HepG2 (cell line): ENCODE data around the gene DENND4B. TPM values are rescaled to one million over a fixed set of nuclear protein-coding genes. Genes with fewer than 3 reads are reported as not detected.

Source experiments
- HDAC2 ChIP-seq: sonication (generic); formaldehyde crosslinking; IDR thresholded peaks from 2 replicates; pipeline ENCODE4 v1.4.0; 2020; ENCODE audit warnings: missing genetic modification reagents
- KAT8 ChIP-seq: IDR thresholded peaks from 2 replicates; pipeline ENCODE4 v1.6.1; 2016; ENCODE audit warnings: missing genetic modification reagents, missing compliant biosample characterization
- KLF16 ChIP-seq, 2 experiments: sonication (generic) in 1 of 2; formaldehyde crosslinking in 1 of 2; IDR thresholded peaks; 2 replicates each; pipeline versions ENCODE4 v1.6.1 to v1.8.0; 2016 to 2023; ENCODE audit warnings: missing genetic modification reagents in 2 of 2, missing compliant biosample characterization in 1 of 2
- MEF2D ChIP-seq: sonication (generic); formaldehyde crosslinking; IDR thresholded peaks from 2 replicates; pipeline ENCODE4 v1.5.1; 2020; ENCODE audit warnings: mild to moderate bottlenecking, missing genetic modification reagents
- MLLT10 ChIP-seq: sonication (generic); formaldehyde crosslinking; IDR thresholded peaks from 2 replicates; pipeline ENCODE4 v1.4.0; 2020; ENCODE audit warnings: missing genetic modification reagents
- NCOA2 ChIP-seq: sonication (generic); formaldehyde crosslinking; IDR thresholded peaks from 2 replicates; pipeline ENCODE4 v1.8.0; 2022; ENCODE audit warnings: inconsistent platforms
- SALL1 ChIP-seq: sonication (generic); formaldehyde crosslinking; IDR thresholded peaks from 2 replicates; pipeline ENCODE4 v1.8.0; 2022; ENCODE audit warnings: mild to moderate bottlenecking, missing genetic modification reagents
- SRF ChIP-seq: IDR thresholded peaks from 2 replicates; pipeline ENCODE4 v1.6.1; 2011; ENCODE audit warnings: mild to moderate bottlenecking, low read depth, low read length, moderate library complexity
- SRSF9 ChIP-seq: fragments of 200-400 bp; formaldehyde crosslinking; IDR thresholded peaks from 2 replicates; pipeline ENCODE4 v1.6.1; 2018; ENCODE audit warnings: borderline replicate concordance, mild to moderate bottlenecking, low read depth, low read length; ENCODE audit not compliant: insufficient read depth, poor library complexity, severe bottlenecking
- YY1 ChIP-seq: IDR thresholded peaks from 2 replicates; pipeline ENCODE4 v1.6.1; 2011; ENCODE audit warnings: low read length, low read depth, moderate library complexity, mild to moderate bottlenecking; ENCODE audit not compliant: insufficient read depth, insufficient replicate concordance
- ZFYVE20 ChIP-seq: sonication (generic); formaldehyde crosslinking; IDR thresholded peaks from 2 replicates; pipeline ENCODE4 v1.8.0; 2023; ENCODE audit warnings: low read depth, mild to moderate bottlenecking, moderate library complexity, missing genetic modification reagents, borderline replicate concordance
- ZMYM4 ChIP-seq: sonication (generic); formaldehyde crosslinking; IDR thresholded peaks from 2 replicates; pipeline ENCODE4 v1.8.1; 2023; ENCODE audit warnings: mild to moderate bottlenecking, missing genetic modification reagents
- ZNF274 ChIP-seq: sonication (generic); formaldehyde crosslinking; IDR thresholded peaks from 2 replicates; pipeline ENCODE4 v1.5.1; 2020; ENCODE audit warnings: mild to moderate bottlenecking, missing genetic modification reagents
- ZNF724P ChIP-seq: sonication (generic); formaldehyde crosslinking; IDR thresholded peaks from 2 replicates; pipeline ENCODE4 v1.8.0; 2022; ENCODE audit warnings: missing genetic modification reagents, borderline replicate concordance
- ZSCAN21 ChIP-seq: sonication (generic); formaldehyde crosslinking; IDR thresholded peaks from 2 replicates; pipeline ENCODE4 v1.8.0; 2022; ENCODE audit warnings: mild to moderate bottlenecking, missing genetic modification reagents, moderate library complexity, borderline replicate concordance
- polyA plus RNA-seq, 8 experiments: library from polyadenylated mRNA; depleted of rRNA in 3 of 8; stranded (reverse) in 7 of 8; unstranded in 1 of 8; fragments of >200 nt; fragmentation: Illumina TruSeq in 4 of 8; extraction: Trizol in 4 of 8; gene quantifications; 2 replicates each; pipeline versions ENCODE4 v1.2.1 to v1.2.3, GENCODE V29; 2011 to 2016; ENCODE audit warnings: low read depth in 4 of 8, missing spikeins in 1 of 8, mixed read lengths in 1 of 8; ENCODE audit not compliant: insufficient read depth in 1 of 8
- total RNA-seq, 5 experiments: library from RNA; depleted of rRNA; stranded (reverse); fragments of >200 nt; fragmentation: Illumina TruSeq; extraction: Trizol; gene quantifications; 2 replicates each; pipeline ENCODE4 v1.2.3, GENCODE V29; 2016; ENCODE audit warnings: low read depth in 1 of 5
- TF ChIP-seq, protein P1 (sequence below): sonication (generic); formaldehyde crosslinking; IDR thresholded peaks from 2 replicates; pipeline ENCODE4 v1.5.1; 2020; ENCODE audit warnings: mild to moderate bottlenecking, missing genetic modification reagents
- TF ChIP-seq, protein P2 (sequence below): sonication (generic); formaldehyde crosslinking; IDR thresholded peaks from 2 replicates; pipeline ENCODE4 v1.9.0; 2021; ENCODE audit warnings: missing genetic modification reagents, borderline replicate concordance
- TF ChIP-seq, protein P3 (sequence below): sonication (generic); formaldehyde crosslinking; IDR thresholded peaks from 2 replicates; pipeline ENCODE4 v1.4.0; 2020; ENCODE audit warnings: missing genetic modification reagents
- TF ChIP-seq, protein P4 (sequence below): IDR thresholded peaks from 2 replicates; pipeline ENCODE4 v1.6.1; 2012; ENCODE audit warnings: inconsistent platforms
- TF ChIP-seq, protein P5 (sequence below): sonication (generic); formaldehyde crosslinking; conservative IDR thresholded peaks from 2 replicates; pipeline ENCODE4 v1.4.0; 2020; ENCODE audit warnings: missing genetic modification reagents

Gene DENND4B
- total and polyA plus RNA-seq, 2 of the 13 experiments (the other 11 are each of a cell fraction or from before 2014, with no cell fraction given), result 15.1 to 20.3 TPM

DNA sequence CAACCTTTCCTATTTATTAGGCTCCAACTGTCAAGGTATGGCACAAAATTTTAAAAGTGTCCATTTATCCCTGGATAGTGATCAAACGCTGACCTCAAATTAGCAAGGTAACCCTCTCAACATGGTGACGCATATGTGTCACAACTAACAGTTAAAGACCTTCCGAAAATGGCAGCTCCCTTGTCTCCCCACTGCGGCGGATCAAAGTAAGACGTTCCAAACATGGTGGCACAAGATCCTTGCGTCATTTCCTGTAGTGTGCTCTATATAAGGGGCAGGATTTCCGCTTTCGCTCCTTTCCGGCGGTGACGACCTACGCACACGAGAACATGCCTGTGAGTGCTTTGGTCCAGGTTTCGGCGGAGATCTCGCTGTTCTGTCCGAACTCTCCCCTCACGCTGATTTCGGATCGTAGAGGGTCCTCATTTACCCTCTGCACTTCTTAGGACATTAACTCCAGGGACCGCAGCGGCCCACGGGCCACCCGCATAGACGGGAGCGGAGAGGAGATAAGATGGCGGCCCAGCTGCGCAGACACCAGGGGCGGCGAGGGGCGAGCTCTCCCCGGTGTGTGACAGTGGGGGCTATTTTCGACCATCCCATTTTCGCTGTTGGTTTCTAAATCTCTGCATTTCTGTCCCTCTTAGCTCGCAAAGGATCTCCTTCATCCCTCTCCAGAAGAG is 44.1 kb upstream of the DENND4B start, which contains the start of gene RPS27 (continued):
- TF ChIP-seq, protein P1, sequence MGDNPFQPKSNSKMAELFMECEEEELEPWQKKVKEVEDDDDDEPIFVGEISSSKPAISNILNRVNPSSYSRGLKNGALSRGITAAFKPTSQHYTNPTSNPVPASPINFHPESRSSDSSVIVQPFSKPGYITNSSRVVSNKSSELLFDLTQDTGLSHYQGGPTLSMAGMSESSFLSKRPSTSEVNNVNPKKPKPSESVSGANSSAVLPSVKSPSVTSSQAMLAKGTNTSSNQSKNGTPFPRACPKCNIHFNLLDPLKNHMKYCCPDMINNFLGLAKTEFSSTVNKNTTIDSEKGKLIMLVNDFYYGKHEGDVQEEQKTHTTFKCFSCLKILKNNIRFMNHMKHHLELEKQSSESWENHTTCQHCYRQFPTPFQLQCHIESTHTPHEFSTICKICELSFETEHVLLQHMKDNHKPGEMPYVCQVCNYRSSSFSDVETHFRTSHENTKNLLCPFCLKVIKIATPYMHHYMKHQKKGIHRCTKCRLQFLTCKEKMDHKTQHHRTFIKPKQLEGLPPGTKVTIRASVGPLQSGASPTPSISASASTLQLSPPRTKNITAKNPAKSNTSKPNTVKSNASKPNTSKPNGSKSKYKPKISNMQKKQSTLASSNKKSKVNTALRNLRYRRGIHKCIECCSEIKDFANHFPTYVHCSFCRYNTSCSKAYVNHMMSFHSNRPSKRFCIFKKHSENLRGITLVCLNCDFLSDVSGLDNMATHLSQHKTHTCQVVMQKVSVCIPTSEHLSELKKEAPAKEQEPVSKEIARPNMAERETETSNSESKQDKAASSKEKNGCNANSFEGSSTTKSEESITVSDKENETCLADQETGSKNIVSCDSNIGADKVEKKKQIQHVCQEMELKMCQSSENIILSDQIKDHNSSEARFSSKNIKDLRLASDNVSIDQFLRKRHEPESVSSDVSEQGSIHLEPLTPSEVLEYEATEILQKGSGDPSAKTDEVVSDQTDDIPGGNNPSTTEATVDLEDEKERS, result peak; percentile 86
- TF ChIP-seq ZNF274 (CRISPR knock-in tag) (0 out of 2 replicates have a peak, but pooled peaks have one; percentile 34), ZMYM4 (CRISPR knock-in tag) (peak; percentile 97), KLF16 (CRISPR knock-in tag; IDR thresholded peaks at IDR 0.05) (peak in 1 of 2 experiments; percentile 95; a peak in 2 of 4 replicates), ZSCAN21 (no peak; the same call in 1 of the 2 replicates), SRSF9 (no peak), KAT8 (CRISPR knock-in tag) (peak; percentile 97), YY1 (peak; percentile 98), MEF2D (CRISPR knock-in tag) (peak; percentile 40; the same call in 1 of the 2 replicates), SALL1 (CRISPR knock-in tag) (peak; percentile 86), HDAC2 (CRISPR knock-in tag) (peak; percentile 64), ZFYVE20 (no peak), NCOA2 (peak; percentile 73), MLLT10 (CRISPR knock-in tag) (no peak), ZNF724P (no peak), SRF (peak; percentile 74; the same call in 1 of the 2 replicates)
- TF ChIP-seq, protein P2, sequence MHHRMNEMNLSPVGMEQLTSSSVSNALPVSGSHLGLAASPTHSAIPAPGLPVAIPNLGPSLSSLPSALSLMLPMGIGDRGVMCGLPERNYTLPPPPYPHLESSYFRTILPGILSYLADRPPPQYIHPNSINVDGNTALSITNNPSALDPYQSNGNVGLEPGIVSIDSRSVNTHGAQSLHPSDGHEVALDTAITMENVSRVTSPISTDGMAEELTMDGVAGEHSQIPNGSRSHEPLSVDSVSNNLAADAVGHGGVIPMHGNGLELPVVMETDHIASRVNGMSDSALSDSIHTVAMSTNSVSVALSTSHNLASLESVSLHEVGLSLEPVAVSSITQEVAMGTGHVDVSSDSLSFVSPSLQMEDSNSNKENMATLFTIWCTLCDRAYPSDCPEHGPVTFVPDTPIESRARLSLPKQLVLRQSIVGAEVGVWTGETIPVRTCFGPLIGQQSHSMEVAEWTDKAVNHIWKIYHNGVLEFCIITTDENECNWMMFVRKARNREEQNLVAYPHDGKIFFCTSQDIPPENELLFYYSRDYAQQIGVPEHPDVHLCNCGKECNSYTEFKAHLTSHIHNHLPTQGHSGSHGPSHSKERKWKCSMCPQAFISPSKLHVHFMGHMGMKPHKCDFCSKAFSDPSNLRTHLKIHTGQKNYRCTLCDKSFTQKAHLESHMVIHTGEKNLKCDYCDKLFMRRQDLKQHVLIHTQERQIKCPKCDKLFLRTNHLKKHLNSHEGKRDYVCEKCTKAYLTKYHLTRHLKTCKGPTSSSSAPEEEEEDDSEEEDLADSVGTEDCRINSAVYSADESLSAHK (CRISPR knock-in tag), result no peak
- TF ChIP-seq, protein P3, sequence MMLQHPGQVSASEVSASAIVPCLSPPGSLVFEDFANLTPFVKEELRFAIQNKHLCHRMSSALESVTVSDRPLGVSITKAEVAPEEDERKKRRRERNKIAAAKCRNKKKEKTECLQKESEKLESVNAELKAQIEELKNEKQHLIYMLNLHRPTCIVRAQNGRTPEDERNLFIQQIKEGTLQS (CRISPR knock-in tag), result peak; percentile 58; the same call in 1 of the 2 replicates
- TF ChIP-seq, protein P4, sequence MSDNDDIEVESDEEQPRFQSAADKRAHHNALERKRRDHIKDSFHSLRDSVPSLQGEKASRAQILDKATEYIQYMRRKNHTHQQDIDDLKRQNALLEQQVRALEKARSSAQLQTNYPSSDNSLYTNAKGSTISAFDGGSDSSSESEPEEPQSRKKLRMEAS, result peak; percentile 66; the same call in 1 of the 2 replicates
- TF ChIP-seq, protein P5, sequence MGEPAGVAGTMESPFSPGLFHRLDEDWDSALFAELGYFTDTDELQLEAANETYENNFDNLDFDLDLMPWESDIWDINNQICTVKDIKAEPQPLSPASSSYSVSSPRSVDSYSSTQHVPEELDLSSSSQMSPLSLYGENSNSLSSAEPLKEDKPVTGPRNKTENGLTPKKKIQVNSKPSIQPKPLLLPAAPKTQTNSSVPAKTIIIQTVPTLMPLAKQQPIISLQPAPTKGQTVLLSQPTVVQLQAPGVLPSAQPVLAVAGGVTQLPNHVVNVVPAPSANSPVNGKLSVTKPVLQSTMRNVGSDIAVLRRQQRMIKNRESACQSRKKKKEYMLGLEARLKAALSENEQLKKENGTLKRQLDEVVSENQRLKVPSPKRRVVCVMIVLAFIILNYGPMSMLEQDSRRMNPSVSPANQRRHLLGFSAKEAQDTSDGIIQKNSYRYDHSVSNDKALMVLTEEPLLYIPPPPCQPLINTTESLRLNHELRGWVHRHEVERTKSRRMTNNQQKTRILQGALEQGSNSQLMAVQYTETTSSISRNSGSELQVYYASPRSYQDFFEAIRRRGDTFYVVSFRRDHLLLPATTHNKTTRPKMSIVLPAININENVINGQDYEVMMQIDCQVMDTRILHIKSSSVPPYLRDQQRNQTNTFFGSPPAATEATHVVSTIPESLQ (CRISPR knock-in tag), result peak; percentile 30; the same call in 1 of the 2 replicates
